GM21737 (cell line): ENCODE data around the gene TMEM109.

Experiments used
- ATAC-seq: cut with Tn5 transposase; IDR thresholded peaks from one replicate; pipeline ENCODE4 v1.9.1; 2021; ENCODE audit warnings: mild to moderate bottlenecking, moderate library complexity; ENCODE audit not compliant: unreplicated experiment

Gene TMEM109

GRCh38 chr11:60960405-60960804 is 46.4 kb downstream of the TMEM109 start:
- no peak for ATAC-seq

DNA sequence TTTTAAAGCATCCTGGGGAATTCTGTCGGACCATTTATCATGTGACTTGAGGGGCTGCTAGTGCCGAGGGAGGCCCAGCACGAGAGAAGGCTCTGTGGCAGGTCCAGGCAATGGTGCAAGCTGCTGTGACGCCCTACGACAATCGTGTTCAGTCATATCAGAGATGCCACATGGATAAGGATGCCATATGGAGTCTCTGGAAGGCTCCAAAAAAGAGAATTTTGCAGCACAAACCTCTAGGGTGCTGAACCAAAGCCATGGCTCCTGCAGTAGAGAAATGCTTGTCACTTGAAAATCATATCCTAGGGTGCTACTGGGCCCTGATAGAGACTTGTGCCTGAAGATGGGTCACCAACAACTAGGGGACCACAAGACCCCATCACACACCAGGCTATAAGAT is 50.8 kb downstream of the TMEM109 start:
- ATAC-seq = no peak

- ATAC-seq = no peak
These were observed 52.9 kb downstream of the TMEM109 start for GRCh38 chr11:60966890-60967289.

- ATAC-seq = no peak
These were observed 54.3 kb downstream of the TMEM109 start for GRCh38 chr11:60968223-60968622.

GRCh38 chr11:60970369-60970774 is 56.4 kb downstream of the TMEM109 start:
- no peak for ATAC-seq

DNA sequence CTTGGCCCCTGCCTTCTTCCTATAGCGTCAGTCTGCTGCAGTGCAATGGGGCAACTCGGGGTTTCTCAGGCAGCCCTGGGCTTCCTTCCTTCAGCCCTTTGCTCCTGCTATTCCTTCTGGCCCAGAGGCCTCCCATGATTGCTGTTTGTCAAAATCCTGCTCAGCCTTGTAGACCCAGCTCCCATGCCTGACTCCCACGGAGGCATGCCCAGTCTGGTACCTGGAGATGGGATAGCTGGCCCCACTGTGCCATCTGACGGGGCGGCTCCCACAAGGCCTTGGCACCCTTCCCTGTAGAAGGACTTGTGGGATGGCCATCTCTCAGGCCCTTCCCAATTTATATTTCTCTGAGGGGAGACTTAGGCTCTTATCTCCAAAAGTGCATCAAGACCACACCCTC is 56.9 kb downstream of the TMEM109 start:
- ATAC-seq = no peak

- no peak for ATAC-seq
These were observed 57.6 kb downstream of the TMEM109 start, which contains the start of gene CD6 for GRCh38 chr11:60971520-60971919. Gene CD6, plus strand, starts transcription at chr11:60971680. Its CDS starts 186 bp downstream, at chr11:60971866.

- no peak for ATAC-seq
These were observed 58.4 kb downstream of the TMEM109 start for GRCh38 chr11:60972182-60973030.
